HS-27A (cell line): ENCODE data around the gene NSMCE1.

Experiments used
- DNase-seq: peaks from one replicate; pipeline ENCODE4 v3.0.0-alpha.2; 2012; ENCODE audit warnings: low read depth, missing footprints

NSMCE1 gene

DNA sequence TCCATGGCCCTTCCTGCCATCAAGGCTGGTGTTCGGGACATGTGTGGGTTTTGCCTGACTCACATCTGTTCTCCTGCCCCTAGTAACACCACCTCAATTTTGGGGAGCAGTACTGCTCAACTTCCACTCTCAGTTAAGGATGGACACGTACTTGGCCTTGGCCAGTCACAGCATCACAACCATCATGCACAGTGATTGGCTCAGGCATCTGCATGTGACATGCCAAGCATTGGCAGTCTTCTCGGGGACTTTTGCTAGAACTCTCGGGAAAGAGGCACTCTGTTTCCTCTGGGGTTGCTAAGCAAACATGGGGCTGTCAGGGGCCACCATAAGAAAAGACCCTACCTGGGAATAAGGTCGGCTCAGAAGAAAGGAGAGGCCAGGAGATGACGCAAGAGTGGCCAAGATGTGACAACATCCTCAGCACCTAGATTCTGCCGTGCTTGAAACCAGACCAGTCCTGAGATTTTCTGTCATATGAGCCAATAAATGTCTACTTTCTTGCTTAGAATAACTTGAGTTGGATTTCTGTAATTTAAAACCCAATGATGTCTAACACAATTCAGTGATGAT is 77.1 kb downstream of the NSMCE1 start:
- DNase-seq: no peak

- no peak for DNase-seq
Measured at GRCh38 chr16:27190316-27190871, 78.2 kb downstream of the NSMCE1 start.

DNA sequence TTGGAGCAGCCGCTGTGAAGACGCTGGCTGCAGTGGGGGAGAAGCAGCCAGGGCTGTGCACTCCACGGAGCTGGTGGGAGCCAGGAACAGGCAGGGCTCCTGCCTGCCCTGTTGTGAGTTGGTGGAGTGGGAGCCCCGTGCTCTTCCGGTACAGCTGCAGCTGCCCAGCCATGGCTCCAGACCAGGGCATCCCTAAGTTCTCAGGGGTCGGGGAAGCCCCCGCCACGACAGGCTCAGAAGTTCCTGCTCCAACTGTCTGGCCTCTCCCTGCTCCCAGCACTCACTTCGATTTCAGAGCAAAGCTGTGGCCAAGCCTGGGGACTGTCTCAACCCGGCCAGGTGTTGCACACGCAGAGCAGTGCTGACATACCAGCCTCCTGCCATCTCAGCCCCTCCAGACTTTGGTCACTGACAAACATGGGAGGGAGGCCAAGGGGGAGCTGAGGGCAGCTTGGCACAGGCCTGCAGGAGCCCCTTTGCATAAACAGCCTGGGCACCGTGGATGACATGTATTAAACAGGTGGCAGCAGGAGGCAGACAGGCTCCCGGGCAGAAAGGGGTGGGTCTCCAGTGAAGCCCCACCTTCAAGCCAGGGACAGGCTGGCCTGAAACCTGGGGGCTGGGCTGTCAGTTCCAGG is 79.1 kb downstream of the NSMCE1 start:
- DNase-seq: no peak

DNA sequence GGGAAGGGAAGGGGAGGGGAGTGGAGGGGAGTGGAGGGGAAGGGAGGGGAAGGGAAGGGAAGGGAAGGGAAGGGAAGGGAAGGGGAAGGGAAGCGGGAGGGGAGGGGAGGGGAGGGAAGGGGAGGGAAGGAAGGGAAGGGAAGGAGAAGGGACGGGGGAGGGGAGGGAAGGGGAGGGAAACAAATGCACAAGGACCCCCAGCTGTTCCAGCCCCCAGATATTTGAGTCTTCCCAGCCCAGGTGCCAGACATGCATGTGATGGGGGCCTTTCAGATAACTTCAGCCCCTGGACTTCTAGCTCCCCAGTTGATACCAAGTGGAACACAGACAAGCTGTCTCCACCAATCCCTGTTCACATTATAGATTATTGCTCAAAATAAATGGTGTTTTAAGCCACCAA is 79.9 kb downstream of the NSMCE1 start:
- no peak for DNase-seq

- DNase-seq: no peak
Measured at GRCh38 chr16:27185776-27186130, 82.8 kb downstream of the NSMCE1 start.

DNA sequence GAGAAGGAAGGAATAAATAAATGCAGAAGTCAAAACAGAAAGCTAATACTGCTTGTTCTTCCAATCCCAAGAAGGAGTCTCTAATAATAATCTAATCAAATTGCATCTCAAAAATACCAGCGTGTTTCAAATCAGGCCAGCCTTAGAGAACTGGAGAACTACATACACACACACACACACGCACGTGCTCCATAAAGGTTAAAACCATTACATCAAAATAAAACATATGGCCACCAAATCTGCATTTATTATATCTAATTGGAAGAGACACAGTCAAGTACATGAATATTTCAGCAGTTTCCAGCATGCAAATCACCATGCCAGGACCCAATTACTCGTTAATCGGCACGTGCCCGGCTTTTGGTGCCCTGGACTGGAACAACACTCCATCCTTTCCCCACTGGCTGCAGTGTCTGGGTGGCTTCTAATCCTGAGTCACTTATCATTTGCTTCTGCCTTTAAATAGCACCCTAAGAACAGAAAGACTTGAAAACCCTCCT is 85.6 kb downstream of the NSMCE1 start:
- no peak for DNase-seq

DNA sequence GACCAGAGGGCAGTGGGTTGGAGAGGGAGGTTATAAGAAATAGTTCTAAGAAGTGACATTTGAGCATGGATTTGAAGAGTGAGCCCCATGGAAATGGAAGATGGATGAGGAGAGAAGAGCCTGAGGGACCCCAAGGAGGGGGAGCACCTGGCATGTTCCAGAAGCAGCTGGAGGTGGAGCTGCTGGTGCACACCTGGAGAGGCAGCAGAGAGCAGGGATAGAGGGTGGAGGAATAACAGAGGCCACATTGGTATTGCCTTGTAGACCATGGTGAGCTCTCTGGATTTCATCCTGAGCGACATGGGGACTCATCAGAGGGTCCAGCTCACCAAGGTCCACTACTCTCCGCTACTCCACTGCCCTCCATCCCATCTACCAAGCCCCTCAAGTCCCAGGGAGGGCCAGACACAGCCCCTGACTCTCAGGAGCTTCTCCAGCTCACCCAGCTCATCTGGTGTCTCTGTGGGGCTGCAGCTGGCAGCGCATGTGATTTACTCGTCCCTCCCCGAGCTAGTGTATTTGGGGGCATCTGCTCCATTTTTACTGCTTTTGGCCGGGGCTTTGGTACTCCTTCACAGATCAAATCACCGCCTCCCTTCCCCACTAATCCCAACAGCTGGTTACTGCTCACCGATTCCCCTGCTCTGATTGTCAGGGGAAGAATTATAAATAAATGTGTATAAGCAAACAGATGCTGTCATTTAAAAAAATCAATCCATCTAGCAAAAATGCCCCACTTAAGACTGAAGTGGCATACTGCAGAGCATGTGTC is 87.4 kb downstream of the NSMCE1 start:
- no peak for DNase-seq

DNA sequence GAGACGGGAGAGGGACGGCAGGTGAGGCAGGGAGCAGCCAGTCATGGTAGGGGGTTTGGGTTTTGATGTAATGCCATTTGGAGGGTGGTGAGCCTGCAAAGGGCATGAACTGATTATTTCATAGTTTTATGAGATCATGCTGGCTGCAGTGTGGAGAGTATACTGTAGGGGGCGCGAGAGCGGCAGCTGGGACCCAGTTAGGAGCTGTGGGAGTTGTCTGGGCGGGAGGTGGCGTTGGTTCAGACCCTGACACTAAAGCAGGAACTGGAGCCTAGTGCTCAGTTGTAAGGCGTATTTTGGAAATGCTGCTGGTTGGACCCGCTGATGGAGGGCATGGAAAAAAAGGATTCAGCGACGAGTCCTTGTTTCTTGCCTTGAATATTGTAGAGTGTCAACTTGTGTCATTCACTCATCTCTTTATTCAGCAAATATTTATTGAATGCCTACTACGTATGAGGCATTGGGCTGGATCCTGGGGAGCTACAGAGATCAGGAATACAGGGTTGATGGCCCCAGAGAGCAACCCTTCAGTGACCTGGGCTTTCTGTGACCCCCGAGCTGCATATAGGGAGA is 89.0 kb downstream of the NSMCE1 start:
- DNase-seq: no peak

- DNase-seq: peak; percentile 49
Measured at GRCh38 chr16:27177031-27177774, 91.4 kb downstream of the NSMCE1 start.

DNA sequence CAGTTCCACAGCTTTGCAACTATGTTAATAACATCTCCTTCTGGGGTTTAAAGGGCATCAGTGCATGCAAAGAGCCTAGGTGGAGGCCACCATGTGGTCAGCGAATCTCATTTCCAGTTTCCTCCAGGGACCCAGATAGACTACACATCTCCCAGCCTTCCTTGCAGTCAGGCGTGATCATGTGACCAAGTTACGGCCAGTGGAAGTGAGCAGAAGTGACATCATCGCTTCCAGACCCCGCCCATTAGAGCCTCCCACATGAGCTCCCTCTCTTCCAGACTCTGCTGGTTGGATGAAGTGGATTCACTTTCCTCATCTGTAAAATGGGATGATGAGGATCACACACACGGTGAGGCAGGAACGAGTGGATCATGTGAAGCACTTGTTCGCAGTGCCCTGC is 92.7 kb downstream of the NSMCE1 start:
- DNase-seq: no peak
